Measurements from ENCODE around the gene MXD4.
"Not testable (repeated sequence)": the region's sequence is repeated elsewhere in the genome, so short reads cannot be mapped to it uniquely, and the experiment has no call there.

The MXD4 gene

DNA sequence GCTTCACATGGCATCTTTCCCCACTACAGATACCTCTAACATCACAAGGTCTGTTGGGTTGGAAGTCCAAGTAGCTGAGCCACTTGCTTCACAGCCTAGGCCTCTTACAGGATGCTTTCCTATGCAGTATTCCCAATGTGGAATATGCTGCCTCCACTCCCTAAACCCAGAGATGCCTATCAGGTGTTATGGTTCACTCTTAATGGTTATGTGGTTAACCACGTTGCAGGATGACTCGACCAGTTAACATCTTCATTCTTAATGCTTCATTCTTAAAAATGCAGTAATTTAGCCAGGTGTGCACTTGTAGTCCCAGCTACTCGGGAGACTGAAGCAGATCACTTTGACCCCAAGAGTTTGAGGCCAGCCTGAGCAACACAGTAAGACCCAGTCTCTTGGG lies 44.2 kb downstream of the MXD4 start:
- DNase-seq: no peak

DNA sequence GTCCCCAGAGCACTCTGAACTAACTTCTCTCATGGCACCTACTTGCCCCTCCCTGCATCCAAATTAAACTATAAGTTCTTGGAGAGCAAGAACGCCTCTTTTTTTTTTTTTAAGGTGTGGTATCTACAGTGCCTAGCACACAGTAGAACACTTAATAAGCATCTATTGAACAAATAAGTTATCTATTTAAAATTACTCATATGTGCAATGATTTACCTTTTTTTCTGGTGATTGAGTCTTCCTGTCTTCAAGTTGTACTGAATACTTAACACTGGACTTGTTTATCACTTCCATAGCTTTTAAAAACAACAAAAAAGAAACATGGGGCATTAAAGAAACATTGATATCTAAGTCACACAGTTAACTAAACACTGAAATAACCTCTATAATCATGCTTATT lies 49.1 kb downstream of the MXD4 start:
- no peak for DNase-seq

DNA sequence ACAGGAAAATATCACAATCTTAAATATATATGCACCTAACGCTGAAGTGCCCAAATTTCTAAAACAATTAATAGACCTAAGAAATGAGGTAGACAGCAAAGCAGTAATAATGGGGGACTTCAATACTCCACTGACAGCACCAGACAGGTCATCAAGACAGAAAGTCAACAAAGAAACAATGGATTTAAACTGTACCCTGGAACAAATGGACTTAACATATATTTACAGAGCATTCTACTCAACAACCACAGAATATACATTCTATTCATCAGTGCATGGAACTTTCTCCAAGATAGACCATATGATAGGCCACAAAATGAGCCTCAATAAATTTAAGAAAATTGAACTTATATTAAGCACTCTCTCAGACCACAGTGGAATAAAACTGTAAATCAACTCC lies 59.1 kb downstream of the MXD4 start:
- DNase-seq: not testable (repeated sequence)
